ENCODE data around the gene HERC2.
"Not testable (repeated sequence)": the region's sequence is repeated elsewhere in the genome, so short reads cannot be mapped to it uniquely, and the experiment has no call there.

Gene HERC2

GRCh38 chr15:28221696-28222095 is 100.3 kb downstream of the HERC2 start:
- DNase-seq: not testable (repeated sequence)

- DNase-seq: no peak
These were observed 102.9 kb downstream of the HERC2 start for GRCh38 chr15:28219116-28219515.

GRCh38 chr15:28216946-28217546 is 104.9 kb downstream of the HERC2 start:
- DNase-seq: not testable (repeated sequence)

GRCh38 chr15:28215521-28215920 is 106.5 kb downstream of the HERC2 start:
- DNase-seq: not testable (repeated sequence)

- not testable (repeated sequence) for DNase-seq
These were observed 107.8 kb downstream of the HERC2 start for GRCh38 chr15:28214006-28214790.

- not testable (repeated sequence) for DNase-seq
These were observed 108.6 kb downstream of the HERC2 start for GRCh38 chr15:28213393-28213792.

- no peak for DNase-seq
These were observed 113.4 kb downstream of the HERC2 start for GRCh38 chr15:28208583-28208982.

- DNase-seq: not testable (repeated sequence)
These were observed 116.3 kb downstream of the HERC2 start for GRCh38 chr15:28205640-28206039.

- DNase-seq: not testable (repeated sequence)
These were observed 118.7 kb downstream of the HERC2 start for GRCh38 chr15:28203055-28203828.

GRCh38 chr15:28202124-28202523 is 119.9 kb downstream of the HERC2 start:
- not testable (repeated sequence) for DNase-seq

GRCh38 chr15:28198215-28198614 is 123.8 kb downstream of the HERC2 start:
- DNase-seq: not testable (repeated sequence)

- not testable (repeated sequence) for DNase-seq
These were observed 124.3 kb downstream of the HERC2 start for GRCh38 chr15:28197694-28198093.

GRCh38 chr15:28196581-28196980 is 125.4 kb downstream of the HERC2 start:
- not testable (repeated sequence) for DNase-seq

- no peak for DNase-seq
These were observed 129.2 kb downstream of the HERC2 start for GRCh38 chr15:28192772-28193171.

- peak; percentile 4 for DNase-seq
These were observed 130.1 kb downstream of the HERC2 start for GRCh38 chr15:28191832-28192231.

- no peak for DNase-seq
These were observed 131.4 kb downstream of the HERC2 start for GRCh38 chr15:28190391-28191174.

GRCh38 chr15:28185148-28185895 is 136.7 kb downstream of the HERC2 start:
- DNase-seq: no peak

GRCh38 chr15:28184166-28184565 is 137.8 kb downstream of the HERC2 start:
- DNase-seq: no peak

GRCh38 chr15:28182731-28183130 is 139.2 kb downstream of the HERC2 start:
- DNase-seq: no peak

- no peak for DNase-seq
These were observed 139.8 kb downstream of the HERC2 start for GRCh38 chr15:28182216-28182615.

- no peak for DNase-seq
These were observed 140.6 kb downstream of the HERC2 start for GRCh38 chr15:28181366-28181765.

- DNase-seq: no peak
These were observed 142.7 kb downstream of the HERC2 start for GRCh38 chr15:28179270-28179669.
